ENCODE measurements around the gene PODNL1.

DNA sequence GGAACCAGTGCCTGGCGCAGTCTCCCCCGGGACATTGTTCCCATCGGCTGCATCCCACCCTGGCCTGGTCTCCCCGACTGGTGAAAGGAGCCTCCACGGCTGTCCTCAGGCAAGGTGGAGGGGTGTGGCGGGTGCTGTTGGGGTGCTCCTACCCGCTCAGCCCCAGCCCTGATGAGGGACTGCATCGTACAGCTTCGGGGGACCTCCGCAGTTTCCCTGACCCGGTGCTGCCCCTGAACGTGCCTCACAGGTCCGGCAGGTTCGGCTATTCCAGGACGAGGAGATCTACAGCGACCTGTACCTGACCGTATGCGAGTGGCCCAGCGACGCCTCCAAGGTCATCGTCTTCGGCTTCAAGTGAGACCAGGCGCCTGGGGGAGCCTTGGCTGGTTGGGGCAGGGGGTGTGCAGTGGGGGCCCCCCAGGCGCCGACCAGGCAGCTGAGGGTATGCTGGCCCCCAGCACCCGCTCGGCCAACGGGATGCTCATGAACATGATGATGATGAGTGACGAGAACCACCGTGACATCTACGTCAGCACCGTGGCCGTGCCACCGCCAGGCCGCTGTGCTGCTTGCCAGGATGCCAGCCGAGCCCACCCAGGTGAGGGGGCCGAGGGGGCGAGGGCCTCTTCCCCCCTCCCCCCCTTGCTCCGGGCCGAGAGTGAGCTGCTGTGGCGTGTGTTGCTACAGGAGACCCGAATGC lies 17.6 kb upstream of the PODNL1 start:
- no peak for TF ChIP-seq CTCF (IDR thresholded peaks at IDR 0.05)
- TF ChIP-seq POLR2A (IDR thresholded peaks at IDR 0.05) = no peak
- TF ChIP-seq POLR2AphosphoS5 (IDR thresholded peaks at IDR 0.05) = no peak

All from breast epithelium (tissue), 3 donors.